IMR-90 (cell line): ENCODE data around the gene UBR7. TPM values are rescaled to one million over a fixed set of nuclear protein-coding genes. Genes with fewer than 3 reads are reported as not detected.
"Not testable (repeated sequence)": the region's sequence is repeated elsewhere in the genome, so short reads cannot be mapped to it uniquely, and the experiment has no call there.

Experiments
- ATAC-seq: fragments of 200-7000 bp; cut with Tn5 transposase; 2 replicates; pipeline ENCODE4 v1.9.1; 2020; ENCODE audit warnings: low read depth, mild to moderate bottlenecking, moderate library complexity
- BruUV-seq: library from RNA; stranded (reverse); fragments of 400-500 nt; replicated peaks from 2 replicates; lab custom pipeline; 2021; lab: Mats Ljungman, UMichigan
- CTCF ChIA-PET: fragments of 300-600 bp; formaldehyde crosslinking; extraction: SDS; loops from one replicate; lab custom pipeline; 2021; ENCODE audit warnings: antibody characterized with exemption; lab: Yijun Ruan, JAX
- POLR2A ChIA-PET: fragments of 300-600 bp; sonication (Branson Sonifier 250); formaldehyde crosslinking; loops from one replicate; lab custom pipeline; 2022; ENCODE audit warnings: antibody characterized with exemption; ENCODE audit not compliant: unreplicated experiment; lab: Charles Lee
- DNase-seq: peaks from one replicate; pipeline ENCODE4 v3.0.0; 2013
- H2AFZ ChIP-seq: replicated peaks from 2 replicates; pipeline ENCODE3; 2013; ENCODE audit warnings: low read length, mild to moderate bottlenecking; ENCODE audit not compliant: poor library complexity
- H2AK5ac ChIP-seq: 2 replicates; pipeline ENCODE4 v1.6.1; 2013; ENCODE audit warnings: low read depth, low read length, inconsistent platforms
- H2AK9ac ChIP-seq: replicated peaks from 2 replicates; pipeline ENCODE3; 2013; ENCODE audit warnings: mild to moderate bottlenecking, low read depth, low read length, moderate library complexity; ENCODE audit not compliant: poor library complexity
- H2BK120ac ChIP-seq: 2 replicates; pipeline ENCODE4 v1.6.1; 2013; ENCODE audit warnings: low read depth, low read length, inconsistent platforms
- H2BK15ac ChIP-seq: 3 replicates; pipeline ENCODE4 v1.6.1; 2013; ENCODE audit warnings: low read depth, low read length, inconsistent platforms
- H2BK20ac ChIP-seq: 2 replicates; pipeline ENCODE4 v1.6.1; 2013; ENCODE audit warnings: low read depth, mild to moderate bottlenecking, inconsistent platforms, low read length, moderate library complexity
- H2BK5ac ChIP-seq: 2 replicates; pipeline ENCODE4 v1.6.1; 2013; ENCODE audit warnings: mild to moderate bottlenecking, low read depth, low read length, inconsistent platforms; ENCODE audit not compliant: poor library complexity, severe bottlenecking
- H3K14ac ChIP-seq: replicated peaks from 2 replicates; pipeline ENCODE4 v1.6.1; 2013; ENCODE audit warnings: low read depth, low read length, inconsistent platforms
- H3K18ac ChIP-seq: 2 replicates; pipeline ENCODE4 v1.6.1; 2013; ENCODE audit warnings: low read depth, low read length, control low read depth
- H3K23ac ChIP-seq: 2 replicates; pipeline ENCODE4 v1.6.1; 2013; ENCODE audit warnings: low read depth, low read length, inconsistent platforms
- H3K27ac ChIP-seq: 2 replicates; pipeline ENCODE4 v1.5.1; 2013; ENCODE audit warnings: mild to moderate bottlenecking, control low read depth, low read length; ENCODE audit not compliant: insufficient read depth
- H3K27me3 ChIP-seq: 2 replicates; pipeline ENCODE4 v1.6.1; 2013; ENCODE audit warnings: low read length; ENCODE audit not compliant: control insufficient read depth, insufficient read depth
- H3K36me3 ChIP-seq: 2 replicates; pipeline ENCODE4 v1.6.1; 2013; ENCODE audit warnings: low read length, mixed read lengths; ENCODE audit not compliant: control insufficient read depth, insufficient read depth
- H3K4ac ChIP-seq: 2 replicates; pipeline ENCODE4 v1.6.1; 2013; ENCODE audit warnings: low read depth, low read length, inconsistent platforms
- H3K4me1 ChIP-seq: 2 replicates; pipeline ENCODE4 v1.6.1; 2013; ENCODE audit warnings: low read length, mixed read lengths; ENCODE audit not compliant: control insufficient read depth, insufficient read depth
- H3K4me2 ChIP-seq: 2 replicates; pipeline ENCODE4 v1.6.1; 2013; ENCODE audit warnings: low read depth, mild to moderate bottlenecking, control low read depth, low read length, moderate library complexity
- H3K4me3 ChIP-seq: 2 replicates; pipeline ENCODE4 v1.5.1; 2013; ENCODE audit warnings: low read depth, mild to moderate bottlenecking, control low read depth, low read length, moderate library complexity; ENCODE audit not compliant: insufficient read depth
- H3K56ac ChIP-seq: 2 replicates; pipeline ENCODE4 v1.6.1; 2013; ENCODE audit warnings: low read length, inconsistent platforms; ENCODE audit not compliant: insufficient read depth; ENCODE audit errors: extremely low read depth
- H3K79me1 ChIP-seq, 2 experiments: 2 replicates each; pipeline ENCODE4 v1.6.1; 2013; ENCODE audit warnings: low read length in 2 of 2, inconsistent platforms in 1 of 2, low read depth in 1 of 2
- H3K9ac ChIP-seq: 2 replicates; pipeline ENCODE4 v1.6.1; 2013; ENCODE audit warnings: low read depth, low read length, control low read depth
- H3K9me1 ChIP-seq: 2 replicates; pipeline ENCODE4 v1.6.1; 2013; ENCODE audit warnings: low read length, inconsistent platforms; ENCODE audit not compliant: insufficient read depth
- H3K9me3 ChIP-seq: 2 replicates; pipeline ENCODE4 v1.6.1; 2013; ENCODE audit warnings: low read length; ENCODE audit not compliant: control insufficient read depth, insufficient read depth
- H4K20me1 ChIP-seq: 2 replicates; pipeline ENCODE4 v1.6.1; 2013; ENCODE audit warnings: low read length, inconsistent platforms; ENCODE audit not compliant: insufficient read depth
- H4K5ac ChIP-seq: 2 replicates; pipeline ENCODE4 v1.6.1; 2013; ENCODE audit warnings: mild to moderate bottlenecking, low read depth, low read length, control low read depth
- H4K8ac ChIP-seq, 2 experiments: 2 replicates each; pipeline ENCODE4 v1.6.1; 2013; ENCODE audit warnings: low read depth in 2 of 2, low read length in 2 of 2, control low read depth in 1 of 2, inconsistent platforms in 1 of 2
- H4K91ac ChIP-seq: 2 replicates; pipeline ENCODE4 v1.6.1; 2013; ENCODE audit warnings: low read depth, low read length, inconsistent platforms; ENCODE audit not compliant: insufficient read depth
- BHLHE40 ChIP-seq: fragments of 150-350 bp; IDR thresholded peaks from 2 replicates; pipeline ENCODE4 v1.6.1; 2016; ENCODE audit warnings: mild to moderate bottlenecking, low read depth, low read length
- CHD1 ChIP-seq: IDR thresholded peaks from 2 replicates; pipeline ENCODE4 v1.6.1; 2012; ENCODE audit warnings: low read depth, low read length, improper control_type of control experiment
- MXI1 ChIP-seq: IDR thresholded peaks from 2 replicates; pipeline ENCODE4 v1.6.1; 2012; ENCODE audit warnings: low read depth, mild to moderate bottlenecking, low read length, moderate library complexity, borderline replicate concordance
- POLR2A ChIP-seq: IDR thresholded peaks from 2 replicates; pipeline ENCODE4 v1.6.1; 2012; ENCODE audit warnings: mild to moderate bottlenecking, low read depth, low read length
- RFX5 ChIP-seq: IDR thresholded peaks from 2 replicates; pipeline ENCODE4 v1.8.0; 2012; ENCODE audit warnings: low read depth, mild to moderate bottlenecking, low read length, moderate library complexity
- WGBS, 2 experiments: methylation state at CpG; one replicate each; pipeline versions ENCODE4 v1.1.5 to v1.1.7; 2013; ENCODE audit warnings: missing lambda C conversion rate in 2 of 2; ENCODE audit not compliant: insufficient read length in 1 of 2; ENCODE audit errors: extremely low coverage in 2 of 2; 5-methylcytosine and 5-hydroxymethylcytosine counted together
- dilution Hi-C: fragments of 300-500 bp; cut with HindIII; formaldehyde crosslinking; loops from one replicate; pipeline ENCODE4 v1.14.3; 2018; ENCODE audit warnings: low sequenced_read_pairs; ENCODE audit not compliant: unreplicated experiment
- in situ Hi-C: fragments of 300-500 bp; cut with MboI; formaldehyde crosslinking; loops from 3 replicates; pipeline ENCODE4 v1.14.3; 2019; ENCODE audit warnings: low sequenced_read_pairs, inconsistent platforms, mixed read lengths
- intact Hi-C: fragments of 100-400 bp; cut with micrococcal nuclease; formaldehyde crosslinking; loops from 2 replicates; pipeline ENCODE4 v1.10.0; 2022
- polyA plus RNA-seq, 3 experiments: library from polyadenylated mRNA; depleted of rRNA; stranded (reverse); fragments of >200 nt; gene quantifications; 2 replicates each; pipeline ENCODE4 v1.2.3, GENCODE V29; 2012; ENCODE audit warnings: low replicate concordance in 1 of 3
- total RNA-seq: library from RNA; depleted of rRNA; stranded (reverse); fragments of >200 nt; gene quantifications from 2 replicates; pipeline ENCODE4 v1.2.3, GENCODE V29; 2012
- TF ChIP-seq, protein P1 (sequence below): conservative IDR thresholded peaks from 2 replicates; pipeline ENCODE4 v1.5.1; 2012; ENCODE audit warnings: mild to moderate bottlenecking, low read depth, low read length, improper control_type of control experiment

UBR7 gene
- total and polyA plus RNA-seq, 2 of the 4 experiments (the other 2 are of a cell fraction), result 24.2 to 29.4 TPM

DNA sequence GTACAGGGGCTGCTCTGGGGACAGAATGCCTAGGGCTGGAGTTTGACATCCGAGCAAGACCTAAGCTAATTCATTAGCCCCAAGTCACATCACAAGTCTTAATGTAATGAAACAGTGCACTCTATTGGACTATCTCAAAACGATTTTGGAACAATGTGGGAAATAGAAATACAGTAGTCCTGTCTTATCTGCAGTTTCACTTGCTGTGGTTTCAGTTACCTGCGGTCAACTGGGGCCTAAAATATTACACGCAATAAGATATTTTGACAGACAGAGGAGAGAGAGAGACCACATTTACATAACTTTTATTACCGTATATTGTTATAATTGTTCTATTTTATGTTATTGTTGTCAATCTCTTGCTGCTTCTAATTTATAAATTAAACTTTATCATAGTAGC lies 43.5 kb upstream of the UBR7 start:
- Histone ChIP-seq H3K4me3 (no peak overlapping the region), H3K56ac (no peak overlapping the region), H2AFZ (no peak overlapping the region), H4K91ac (no peak overlapping the region), H2BK120ac (no peak overlapping the region), H3K27ac (no peak overlapping the region), H2AK9ac (no peak overlapping the region), H4K8ac (no peak overlapping the region), H2AK5ac (no peak overlapping the region), H3K4me2 (no peak overlapping the region), H2BK20ac (no peak overlapping the region), H3K4me1 (no peaks in the 10 kb centered on the region), H4K20me1 (no peaks in the 10 kb centered on the region), H3K18ac (no peak overlapping the region), H2BK15ac (no peak overlapping the region), H3K4ac (no peak overlapping the region), H3K27me3 (peaks cover 2% of the 10 kb centered on the region; the same call in 1 of the 2 replicates), H3K9ac (no peak overlapping the region), H2BK5ac (no peak overlapping the region), H3K14ac (no peak overlapping the region), H4K5ac (no peak overlapping the region), H3K9me3 (no peaks in the 10 kb centered on the region), H3K9me1 (no peaks in the 10 kb centered on the region), H3K79me1 (no peaks in the 10 kb centered on the region), H3K23ac (no peak overlapping the region), H3K36me3 (no peaks in the 10 kb centered on the region)
- no CpG with 5 or more reads among the region's 5 CpGs for WGBS, 2 experiments
- POLR2A ChIA-PET, result no interaction called here
- TF ChIP-seq MXI1, result no peak
- no peak for TF ChIP-seq RFX5
- no peak for TF ChIP-seq BHLHE40
- TF ChIP-seq CHD1, result no peak
- no peak for TF ChIP-seq POLR2A
- TF ChIP-seq, protein P1, sequence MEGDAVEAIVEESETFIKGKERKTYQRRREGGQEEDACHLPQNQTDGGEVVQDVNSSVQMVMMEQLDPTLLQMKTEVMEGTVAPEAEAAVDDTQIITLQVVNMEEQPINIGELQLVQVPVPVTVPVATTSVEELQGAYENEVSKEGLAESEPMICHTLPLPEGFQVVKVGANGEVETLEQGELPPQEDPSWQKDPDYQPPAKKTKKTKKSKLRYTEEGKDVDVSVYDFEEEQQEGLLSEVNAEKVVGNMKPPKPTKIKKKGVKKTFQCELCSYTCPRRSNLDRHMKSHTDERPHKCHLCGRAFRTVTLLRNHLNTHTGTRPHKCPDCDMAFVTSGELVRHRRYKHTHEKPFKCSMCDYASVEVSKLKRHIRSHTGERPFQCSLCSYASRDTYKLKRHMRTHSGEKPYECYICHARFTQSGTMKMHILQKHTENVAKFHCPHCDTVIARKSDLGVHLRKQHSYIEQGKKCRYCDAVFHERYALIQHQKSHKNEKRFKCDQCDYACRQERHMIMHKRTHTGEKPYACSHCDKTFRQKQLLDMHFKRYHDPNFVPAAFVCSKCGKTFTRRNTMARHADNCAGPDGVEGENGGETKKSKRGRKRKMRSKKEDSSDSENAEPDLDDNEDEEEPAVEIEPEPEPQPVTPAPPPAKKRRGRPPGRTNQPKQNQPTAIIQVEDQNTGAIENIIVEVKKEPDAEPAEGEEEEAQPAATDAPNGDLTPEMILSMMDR, result no peak
- CTCF ChIA-PET, result interaction anchor here (1.4 kb wide), 1 partner anchor 14 kb away, joined by 3 read pairs; no protein-coding TSS in a partner anchor
- DNase-seq (no peak), ATAC-seq (no peak)
- no TSS peak for BruUV-seq
- in situ Hi-C loops, result no loop called here
- intact Hi-C loops, result no loop called here
- dilution Hi-C loops, result no loop called here

DNA sequence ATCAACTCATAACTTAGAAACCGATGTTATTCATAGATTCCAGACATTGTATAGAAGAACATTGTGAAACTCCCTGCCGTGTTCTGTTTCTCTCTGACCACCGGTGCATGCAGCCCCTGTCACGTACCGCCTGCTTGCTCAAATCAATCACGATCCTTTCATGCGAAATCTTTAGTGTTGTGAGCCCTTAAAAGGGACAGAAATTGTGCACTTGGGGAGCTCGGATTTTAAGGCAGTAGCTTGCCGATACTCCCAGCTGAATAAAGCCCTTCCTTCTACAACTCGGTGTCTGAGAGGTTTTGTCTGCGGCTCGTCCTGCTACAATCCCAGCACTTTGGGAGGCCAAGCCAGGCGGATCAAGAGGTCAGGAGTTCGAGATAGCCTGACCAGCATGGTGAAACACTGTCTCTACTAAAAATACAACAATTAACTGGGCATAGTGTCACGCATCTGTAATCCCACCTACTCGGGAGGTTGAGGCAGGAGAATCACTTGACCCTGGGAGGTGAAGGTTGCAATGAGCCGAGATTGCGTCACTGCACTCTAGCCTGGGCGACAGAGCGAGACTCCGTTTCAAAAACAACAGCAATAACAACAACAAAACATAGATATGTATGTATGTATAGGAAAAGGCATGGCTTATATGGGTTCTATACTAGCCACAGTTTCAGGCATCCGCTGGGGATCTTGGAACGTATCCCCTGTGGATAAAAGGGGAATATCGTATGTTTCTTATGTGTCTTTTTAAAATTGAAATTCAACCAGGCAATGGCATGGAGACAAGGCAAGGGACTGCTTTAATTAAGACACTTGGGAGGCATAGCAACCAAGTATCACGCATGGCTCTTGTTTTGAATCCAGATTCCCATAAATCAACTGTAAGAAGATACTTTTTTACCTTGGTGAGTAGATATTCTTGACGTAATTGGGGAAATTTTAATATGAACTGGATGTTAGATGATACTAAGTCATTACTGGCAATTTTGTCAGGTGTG lies 41.5 kb upstream of the UBR7 start:
- H4K5ac ChIP-seq, H3K4me2 ChIP-seq, H3K27ac ChIP-seq, H3K36me3 ChIP-seq, H3K18ac ChIP-seq, CTCF ChIA-PET, ATAC-seq, H2AK9ac ChIP-seq, in situ Hi-C loops, H3K27me3 ChIP-seq, POLR2A ChIA-PET, H4K8ac ChIP-seq, H3K4ac ChIP-seq, H2AFZ ChIP-seq, H3K9me3 ChIP-seq, H3K79me1 ChIP-seq, dilution Hi-C loops, H4K91ac ChIP-seq, BruUV-seq, H3K4me1 ChIP-seq, H2BK120ac ChIP-seq, H4K20me1 ChIP-seq, H3K4me3 ChIP-seq, H2BK15ac ChIP-seq, H3K14ac ChIP-seq, intact Hi-C loops, H3K23ac ChIP-seq, H2BK5ac ChIP-seq, H2AK5ac ChIP-seq, H2BK20ac ChIP-seq, H3K9me1 ChIP-seq, H3K56ac ChIP-seq, H3K9ac ChIP-seq, DNase-seq: not testable (repeated sequence)
- 93% methylated on average over 3 of the region's 26 CpGs; no CpG with 5 or more reads in 1 of the 2 experiments for WGBS, 2 experiments
